Upper lobe of left lung (tissue), 6 donors: Measurements from ENCODE around the gene INTS4. TPM values are rescaled to one million over a fixed set of nuclear protein-coding genes. Genes with fewer than 3 reads are reported as not detected.
"Not testable (repeated sequence)": the region's sequence is repeated elsewhere in the genome, so short reads cannot be mapped to it uniquely, and the experiment has no call there.

Experiments used
- ATAC-seq, 2 donors: fragments of 200-7000 bp; cut with Tn5 transposase; one replicate each; pipeline ENCODE4 v1.9.1; 2022; ENCODE audit warnings: mild to moderate bottlenecking in 2 of 2, moderate library complexity in 2 of 2; ENCODE audit not compliant: low FRiP score in 2 of 2
- DNase-seq, 2 donors: peaks; one replicate each; pipeline ENCODE4 v3.0.0-alpha.2; 2019 to 2020
- H3K27ac ChIP-seq, 4 donors: fragments of 200-600 bp; sonication (generic); one replicate each; pipeline ENCODE4 v1.5.1; 2016 to 2019
- H3K27me3 ChIP-seq, 4 donors: fragments of 200-600 bp; sonication (generic); one replicate each; pipeline ENCODE4 v1.5.1; 2017 to 2019
- H3K36me3 ChIP-seq, 4 donors: fragments of 200-600 bp; sonication (generic); one replicate each; pipeline ENCODE4 v1.5.1; 2016 to 2019
- H3K4me1 ChIP-seq, 4 donors: fragments of 200-600 bp; sonication (generic); one replicate each; pipeline ENCODE4 v1.5.1; 2018 to 2019
- H3K4me3 ChIP-seq, 4 donors: fragments of 200-600 bp; sonication (generic); one replicate each; pipeline ENCODE4 v1.5.1; 2017 to 2019; ENCODE audit warnings: mild to moderate bottlenecking in 2 of 4, moderate library complexity in 1 of 4
- H3K9me3 ChIP-seq, 4 donors: fragments of 200-600 bp; sonication (generic); one replicate each; pipeline ENCODE4 v1.5.1; 2018 to 2019
- CTCF ChIP-seq, 6 experiments: fragments of 450-650 bp in 4 of 6; fragments of 200-600 bp in 2 of 6; sonication (generic) in 2 of 6; IDR thresholded peaks; one replicate each; pipeline ENCODE4 v1.5.1; 2016 to 2019; ENCODE audit warnings: antibody characterized with exemption in 6 of 6
- EP300 ChIP-seq, 4 donors: sonication (generic); formaldehyde crosslinking; IDR thresholded peaks; one replicate each; pipeline ENCODE4 v1.5.1; 2017; ENCODE audit warnings: antibody characterized with exemption in 4 of 4, control low read depth in 2 of 4
- POLR2A ChIP-seq, 4 donors: fragments of 450-650 bp; IDR thresholded peaks; one replicate each; pipeline ENCODE4 v1.5.1; 2016 to 2017; ENCODE audit warnings: antibody characterized with exemption in 4 of 4, mild to moderate bottlenecking in 2 of 4
- POLR2AphosphoS5 ChIP-seq, 2 donors: sonication (generic); formaldehyde crosslinking; IDR thresholded peaks; one replicate each; pipeline ENCODE4 v1.5.1; 2017; ENCODE audit warnings: antibody characterized with exemption in 2 of 2
- WGBS, 2 donors: methylation state at CpG; one replicate each; pipeline ENCODE4 v1.1.5; 2017 to 2018; 5-methylcytosine and 5-hydroxymethylcytosine counted together
- total RNA-seq, 6 donors: library from RNA; depleted of rRNA in 4 of 6; stranded (reverse); fragments of >200 nt in 4 of 6; gene quantifications; one replicate each; pipeline versions ENCODE4 v1.1.0 to v1.2.1, GENCODE V29; 2016 to 2021
- donor health status: DM: no; HTN: no; CAD: no; lungs with moderate emphysema.
- donor health status: DM: no; HTN: yes; CAD: no; lungs with severe emphysema.

INTS4 gene
- total RNA-seq, 6 donors from 2014 or later = 15.3 to 58.7 (median 28.8) TPM

GRCh38 chr11:78030429-78031325 lies 36.2 kb upstream of the INTS4 start:
- no peak for TF ChIP-seq CTCF (IDR thresholded peaks at IDR 0.05)
- no peak for TF ChIP-seq POLR2AphosphoS5 (IDR thresholded peaks at IDR 0.05)
- no peak for TF ChIP-seq POLR2A (IDR thresholded peaks at IDR 0.05)
- no peak for TF ChIP-seq EP300 (IDR thresholded peaks at IDR 0.05)
- H3K9me3 ChIP-seq = no peaks in the 10 kb centered on the region
- no peaks in the 10 kb centered on the region for H3K27me3 ChIP-seq
- H3K4me1 ChIP-seq = peaks cover 10 to 26% (median 15%) of the 10 kb centered on the region in 4 donors
- H3K27ac ChIP-seq = peak overlapping the region in 1 of 4 donors; percentile 42
- peak; percentile 76 to 80 for DNase-seq
- peak; percentile 49 to 88 for ATAC-seq
- H3K4me3 ChIP-seq = no peak overlapping the region
- no peaks in the 10 kb centered on the region for H3K36me3 ChIP-seq
- WGBS, 2 donors = 21 to 40% methylated on average over 5 to 7 of the region's 7 CpGs

- not testable (repeated sequence) for ATAC-seq, H3K9me3 ChIP-seq, H3K27me3 ChIP-seq, H3K4me3 ChIP-seq, H3K36me3 ChIP-seq, H3K27ac ChIP-seq, DNase-seq
- peaks cover 10 to 30% (median 17%) of the 10 kb centered on the region in 4 donors for H3K4me1 ChIP-seq
- 87 to 89% methylated on average over 9 of the region's 9 CpGs for WGBS, 2 donors
Measured at GRCh38 chr11:78028423-78028822, 34.0 kb upstream of the INTS4 start.

DNA sequence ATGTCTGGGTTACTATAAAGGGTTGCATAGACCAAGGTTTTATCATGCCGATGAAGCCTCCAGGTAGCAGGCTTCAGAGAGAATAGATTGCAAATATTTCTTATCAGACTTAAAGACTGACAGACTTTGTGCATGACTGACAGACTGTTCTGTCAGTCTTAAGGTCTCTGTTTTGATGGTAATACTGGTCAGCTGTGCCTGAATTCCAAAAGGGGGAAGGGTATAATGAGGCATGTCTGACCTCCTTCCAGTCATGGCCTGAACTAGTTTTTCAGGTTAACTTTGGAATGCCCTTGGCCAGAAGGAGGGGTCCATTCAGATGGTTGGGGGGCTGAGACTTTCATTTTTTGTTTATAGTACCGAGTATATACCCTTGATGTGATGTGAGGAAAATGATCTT lies 33.3 kb upstream of the INTS4 start:
- ATAC-seq (no peak), DNase-seq (no peak)
- no peaks in the 10 kb centered on the region for H3K36me3 ChIP-seq
- TF ChIP-seq CTCF (IDR thresholded peaks at IDR 0.05) (no peak), POLR2AphosphoS5 (IDR thresholded peaks at IDR 0.05) (no peak), EP300 (IDR thresholded peaks at IDR 0.05) (no peak), POLR2A (IDR thresholded peaks at IDR 0.05) (no peak)
- no peaks in the 10 kb centered on the region for H3K9me3 ChIP-seq
- H3K4me3 ChIP-seq = no peak overlapping the region
- no peaks in the 10 kb centered on the region for H3K27me3 ChIP-seq
- H3K4me1 ChIP-seq = peaks cover 10 to 35% (median 20%) of the 10 kb centered on the region in 4 donors
- 82 to 88% methylated on average over 2 of the region's 2 CpGs for WGBS, 2 donors
- H3K27ac ChIP-seq = no peak overlapping the region

- DNase-seq = no peak
- Histone ChIP-seq H3K9me3 (no peaks in the 10 kb centered on the region), H3K27ac (no peak overlapping the region), H3K27me3 (no peaks in the 10 kb centered on the region), H3K36me3 (no peaks in the 10 kb centered on the region), H3K4me1 (peaks cover 4 to 24% (median 10%) of the 10 kb centered on the region in 4 donors), H3K4me3 (no peak overlapping the region)
- TF ChIP-seq POLR2AphosphoS5 (IDR thresholded peaks at IDR 0.05) = no peak
- no peak for TF ChIP-seq EP300 (IDR thresholded peaks at IDR 0.05)
- no peak for TF ChIP-seq CTCF (IDR thresholded peaks at IDR 0.05)
- no peak for TF ChIP-seq POLR2A (IDR thresholded peaks at IDR 0.05)
- ATAC-seq = no peak
Measured at GRCh38 chr11:78025378-78025777, 30.9 kb upstream of the INTS4 start.

DNA sequence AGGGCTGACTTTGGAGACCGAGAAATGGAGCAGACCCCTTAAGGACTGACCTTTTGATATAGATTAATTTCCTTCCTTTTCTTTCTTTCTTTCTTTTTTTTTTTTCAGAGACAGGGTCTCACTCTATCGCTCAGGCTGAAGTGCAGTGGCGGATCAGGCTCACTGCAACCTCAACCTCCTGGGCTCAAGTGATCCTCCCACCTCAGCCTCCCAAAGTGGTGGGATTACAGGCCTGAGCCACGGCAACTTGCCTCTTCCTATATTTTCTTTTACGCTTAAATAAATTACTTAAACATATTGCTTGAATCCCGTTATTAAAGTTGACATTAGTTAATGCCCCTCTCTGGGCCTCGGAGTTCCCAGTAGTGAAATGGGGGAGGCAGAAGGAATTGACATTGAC lies 29.0 kb upstream of the INTS4 start:
- Histone ChIP-seq H3K27me3 (no peaks in the 10 kb centered on the region), H3K36me3 (no peaks in the 10 kb centered on the region), H3K4me1 (peaks cover 0 to 20% (median 8%) of the 10 kb centered on the region in 4 donors), H3K27ac (peak overlapping the region; percentile 57 to 90 (median 74)), H3K4me3 (peak overlapping the region in 3 of 4 donors; percentile 49 to 70 (median 64)), H3K9me3 (no peaks in the 10 kb centered on the region)
- WGBS, 2 donors = 69 to 75% methylated on average over 7 of the region's 7 CpGs
- ATAC-seq = no peak
- TF ChIP-seq POLR2A (IDR thresholded peaks at IDR 0.05) (no peak), POLR2AphosphoS5 (IDR thresholded peaks at IDR 0.05) (no peak)
- no peak for DNase-seq
